ENCODE measurements around the gene CYB561D1. TPM values are rescaled to one million over a fixed set of nuclear protein-coding genes. Genes with fewer than 3 reads are reported as not detected.

Gene CYB561D1
- total and polyA plus RNA-seq, 2 of the 8 experiments (the other 6 are each of a cell fraction or from before 2014, with no cell fraction given): 3.6 to 3.8 TPM

DNA sequence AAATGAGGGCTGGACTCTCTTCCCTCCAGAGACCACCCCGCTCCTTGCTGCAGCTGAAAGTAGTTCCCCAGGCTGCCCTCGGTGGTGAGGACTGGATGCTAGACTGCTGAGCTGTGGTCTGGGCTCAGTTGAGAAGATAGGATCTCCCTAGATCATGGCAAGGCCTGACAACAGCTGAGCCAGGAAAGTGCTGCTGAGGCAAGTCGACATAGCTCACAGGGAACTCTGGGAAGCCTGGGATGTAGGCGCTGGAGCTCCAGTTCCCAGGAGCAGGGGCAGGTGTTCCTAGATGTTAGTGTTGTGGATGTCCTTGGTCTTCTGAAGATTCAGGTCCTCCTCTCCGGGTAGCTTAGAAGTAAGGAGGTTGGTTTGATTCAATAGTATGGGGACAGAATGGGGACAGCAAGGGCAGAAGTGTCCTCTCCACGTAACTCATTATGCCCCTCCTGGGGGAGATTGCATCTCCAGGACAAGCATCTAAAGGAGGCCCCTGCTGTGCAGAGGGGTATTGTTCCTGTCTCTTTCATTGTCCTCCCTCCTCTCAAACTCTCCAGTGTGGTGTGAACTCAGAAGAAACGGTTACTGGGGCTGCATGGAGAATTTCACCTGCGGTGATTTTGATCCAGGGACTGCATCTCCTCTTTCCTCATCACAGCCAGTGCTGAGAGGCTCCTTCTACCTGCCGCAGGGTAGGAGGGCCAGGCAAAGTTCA lies 3.7 kb downstream of the CYB561D1 start (continued):
- no peak for TF ChIP-seq CBX8 (IDR thresholded peaks at IDR 0.05; ENCODE audit: borderline replicate concordance, low read depth, low read length)
- no peak for TF ChIP-seq RBBP5 (IDR thresholded peaks at IDR 0.05; ENCODE audit: borderline replicate concordance, low read depth, low read length)
- no peak for TF ChIP-seq CREB1 (IDR thresholded peaks at IDR 0.05)
- TF ChIP-seq TAF7 (optimal IDR thresholded peaks at IDR 0.05; ENCODE audit: borderline replicate concordance, low read depth, low read length): no peak
- no peak for TF ChIP-seq JUND (IDR thresholded peaks at IDR 0.05; ENCODE audit: low read length)
- TF ChIP-seq TEAD4 (IDR thresholded peaks at IDR 0.05; ENCODE audit: low read depth, low read length): no peak

All from H1 (cell line).